Measurements from ENCODE around the gene SLC6A5.

- TF ChIP-seq CTCF (IDR thresholded peaks at IDR 0.05; ENCODE audit: low read depth, low read length) (no peak), EZH2phosphoT487 (IDR thresholded peaks at IDR 0.05; ENCODE audit: low read depth) (no peak)
Measured at GRCh38 chr11:20639688-20640087, 40.3 kb downstream of the SLC6A5 start.

All from OCI-LY3 (cell line).